GM08714 (cell line): ENCODE results near the gene ENGASE.

Source experiments
- H3K4me3 ChIP-seq: fragments of 200-500 bp; sonication (Bioruptor generic); 2 replicates; pipeline ENCODE4 v1.5.1; 2014; ENCODE audit warnings: mild to moderate bottlenecking, low read length, inconsistent platforms
- ZNF274 ChIP-seq: IDR thresholded peaks from 2 replicates; pipeline ENCODE4 v1.6.1; 2012; ENCODE audit warnings: mild to moderate bottlenecking, low read depth, low read length

The ENGASE gene

GRCh38 chr17:79045001-79045729 is 29.5 kb upstream of the ENGASE start:
- no peak for TF ChIP-seq ZNF274
- no peak overlapping the region for H3K4me3 ChIP-seq

GRCh38 chr17:79045842-79046196 is 28.8 kb upstream of the ENGASE start:
- H3K4me3 ChIP-seq, result no peak overlapping the region
- TF ChIP-seq ZNF274, result no peak

DNA sequence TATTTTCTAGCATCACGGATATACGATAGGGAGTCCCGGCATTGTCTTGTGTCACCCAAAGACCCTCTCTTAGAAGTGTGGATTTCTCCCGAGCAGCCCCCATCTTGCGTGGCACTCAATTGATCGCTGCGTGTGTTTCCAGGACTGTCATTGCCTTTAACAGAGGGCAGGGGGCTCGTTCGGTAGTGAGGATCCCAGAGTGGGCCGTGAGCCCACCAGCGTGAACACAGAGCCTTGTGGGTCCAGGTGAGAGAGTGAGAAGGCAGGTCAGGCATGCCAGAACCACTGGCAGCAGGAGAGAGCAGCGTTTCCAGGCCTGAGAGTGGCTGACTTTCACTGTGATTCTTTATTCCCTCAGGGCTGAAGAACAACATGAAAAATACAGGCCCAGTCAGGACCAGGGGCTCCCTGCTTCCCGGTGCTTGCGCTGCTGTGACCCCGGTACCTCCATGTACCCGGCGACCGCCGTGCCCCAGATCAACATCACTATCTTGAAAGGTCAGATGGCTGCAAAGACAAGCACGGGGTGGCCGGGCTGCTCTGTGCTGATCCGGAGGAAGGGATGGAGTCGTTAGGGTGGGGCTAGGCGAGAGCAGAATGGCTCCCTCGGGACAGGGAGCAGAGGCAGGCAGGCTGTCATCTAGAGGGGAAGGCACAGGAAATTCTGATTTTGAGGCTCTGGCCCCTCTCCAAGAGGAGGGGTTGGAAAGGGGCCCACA is 28.3 kb upstream of the ENGASE start:
- TF ChIP-seq ZNF274, result no peak

DNA sequence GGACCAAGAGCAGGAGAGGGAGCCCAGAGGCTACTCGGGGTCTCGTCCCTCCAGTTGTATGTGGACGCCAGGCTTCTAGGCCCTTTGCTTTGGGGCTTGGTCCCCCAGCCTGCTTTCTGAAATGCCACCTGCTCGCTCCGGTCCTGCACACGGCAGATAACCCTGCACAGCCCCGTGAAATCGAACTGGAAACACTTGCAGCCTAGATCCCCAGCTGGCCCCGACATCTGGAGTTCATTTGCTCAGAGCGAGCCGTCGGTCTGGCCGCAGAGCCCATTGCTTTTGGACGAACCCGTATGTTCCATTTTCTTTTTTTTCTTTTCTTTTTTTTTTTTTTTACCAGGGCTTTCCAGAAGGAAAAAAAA is 27.7 kb upstream of the ENGASE start:
- no peak for TF ChIP-seq ZNF274
- no peak overlapping the region for H3K4me3 ChIP-seq

More for the DNA sequence above, 28.3 kb upstream of the ENGASE start:
- H3K4me3 ChIP-seq, result no peak overlapping the region

DNA sequence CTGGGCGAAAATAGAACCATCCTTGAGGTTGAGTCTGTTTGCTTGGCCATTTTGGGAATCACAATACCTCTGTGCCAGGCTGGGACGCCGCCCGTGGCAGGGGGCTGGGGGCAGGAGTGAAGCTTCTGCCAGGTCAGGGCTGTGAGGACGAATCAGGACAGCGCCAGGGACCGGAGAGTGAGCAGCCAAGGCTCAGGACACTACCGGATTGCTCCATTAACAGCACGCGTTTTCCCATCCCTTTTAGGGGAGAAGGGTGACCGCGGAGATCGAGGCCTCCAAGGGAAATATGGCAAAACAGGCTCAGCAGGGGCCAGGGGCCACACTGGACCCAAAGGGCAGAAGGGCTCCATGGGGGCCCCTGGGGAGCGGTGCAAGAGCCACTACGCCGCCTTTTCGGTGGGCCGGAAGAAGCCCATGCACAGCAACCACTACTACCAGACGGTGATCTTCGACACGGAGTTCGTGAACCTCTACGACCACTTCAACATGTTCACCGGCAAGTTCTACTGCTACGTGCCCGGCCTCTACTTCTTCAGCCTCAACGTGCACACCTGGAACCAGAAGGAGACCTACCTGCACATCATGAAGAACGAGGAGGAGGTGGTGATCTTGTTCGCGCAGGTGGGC is 27.2 kb upstream of the ENGASE start:
- no peak overlapping the region for H3K4me3 ChIP-seq
- no peak for TF ChIP-seq ZNF274

- no peak overlapping the region for H3K4me3 ChIP-seq
- TF ChIP-seq ZNF274, result no peak
These were observed 26.4 kb upstream of the ENGASE start for GRCh38 chr17:79047923-79048825.

GRCh38 chr17:79048826-79049755 is 25.5 kb upstream of the ENGASE start:
- no peak for TF ChIP-seq ZNF274
- no peak overlapping the region for H3K4me3 ChIP-seq

- H3K4me3 ChIP-seq, result no peak overlapping the region
- TF ChIP-seq ZNF274, result no peak
These were observed 24.8 kb upstream of the ENGASE start for GRCh38 chr17:79049821-79050220.

- TF ChIP-seq ZNF274, result no peak
These were observed 24.1 kb upstream of the ENGASE start for GRCh38 chr17:79050551-79050950.

DNA sequence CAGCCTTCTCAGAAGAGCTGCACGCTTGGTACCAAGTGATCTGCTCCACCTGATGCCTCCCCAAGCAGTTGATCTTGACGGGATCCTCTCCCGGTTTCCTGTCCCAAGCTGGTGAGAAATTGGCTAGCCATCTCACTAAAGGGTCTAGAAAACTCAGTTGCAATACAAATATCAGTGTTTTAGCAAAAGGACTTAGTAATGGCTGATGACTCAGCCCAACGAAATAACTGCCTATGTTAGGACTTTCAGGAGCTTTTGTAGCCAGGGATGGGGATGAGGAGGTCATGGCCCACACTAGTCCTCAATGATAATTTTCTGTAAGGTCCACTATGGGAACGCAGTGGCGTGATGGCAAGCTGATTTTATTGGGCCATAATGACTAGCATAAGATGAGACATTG is 23.3 kb upstream of the ENGASE start:
- no peak for TF ChIP-seq ZNF274
- H3K4me3 ChIP-seq, result no peak overlapping the region

More at GRCh38 chr17:79050551-79050950, 24.1 kb upstream of the ENGASE start:
- no peak overlapping the region for H3K4me3 ChIP-seq

- no peak for TF ChIP-seq ZNF274
- H3K4me3 ChIP-seq, result no peak overlapping the region
These were observed 22.5 kb upstream of the ENGASE start for GRCh38 chr17:79052131-79052530.

- no peak for TF ChIP-seq ZNF274
- H3K4me3 ChIP-seq, result no peak overlapping the region
These were observed 21.2 kb upstream of the ENGASE start for GRCh38 chr17:79053251-79053925.

GRCh38 chr17:79054200-79054960 is 20.2 kb upstream of the ENGASE start:
- H3K4me3 ChIP-seq, result no peak overlapping the region
- TF ChIP-seq ZNF274, result no peak
